ENCODE data around the gene CHFR.
"Not testable (repeated sequence)": the region's sequence is repeated elsewhere in the genome, so short reads cannot be mapped to it uniquely, and the experiment has no call there.

Gene CHFR

DNA sequence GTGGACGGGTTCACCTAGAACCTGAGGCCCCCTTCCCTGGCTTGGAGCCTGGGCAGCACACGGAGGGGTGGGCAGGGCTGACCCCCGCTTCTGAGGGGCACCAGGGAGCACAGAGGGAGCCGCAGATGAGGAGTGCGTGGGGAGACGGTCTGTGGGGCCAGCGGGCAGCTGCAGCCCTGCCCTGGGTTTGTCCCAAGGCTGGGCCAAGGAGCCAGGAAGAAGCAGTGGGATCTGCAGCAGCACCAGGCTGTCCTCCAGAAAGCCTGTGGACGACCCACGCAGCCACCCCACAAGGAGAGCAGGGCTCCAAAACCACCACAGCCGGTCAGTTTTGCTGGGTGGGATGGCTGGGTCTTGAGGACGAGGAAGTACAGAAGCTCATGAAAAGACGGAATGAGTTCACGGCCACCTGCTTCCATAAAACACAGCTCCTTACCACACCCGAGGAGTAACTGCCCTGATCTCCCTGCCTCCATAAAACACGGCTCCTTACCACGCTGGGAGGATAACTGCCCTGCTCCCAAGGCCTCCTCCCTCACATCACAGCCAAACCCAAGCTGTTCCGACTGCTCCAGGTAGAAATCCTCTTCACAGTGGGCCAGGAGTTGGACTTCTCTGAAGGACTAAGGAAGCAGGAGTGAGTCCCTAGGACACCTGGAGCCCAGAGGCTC, 48.9 kb downstream of the CHFR start:
- no peak for DNase-seq

DNA sequence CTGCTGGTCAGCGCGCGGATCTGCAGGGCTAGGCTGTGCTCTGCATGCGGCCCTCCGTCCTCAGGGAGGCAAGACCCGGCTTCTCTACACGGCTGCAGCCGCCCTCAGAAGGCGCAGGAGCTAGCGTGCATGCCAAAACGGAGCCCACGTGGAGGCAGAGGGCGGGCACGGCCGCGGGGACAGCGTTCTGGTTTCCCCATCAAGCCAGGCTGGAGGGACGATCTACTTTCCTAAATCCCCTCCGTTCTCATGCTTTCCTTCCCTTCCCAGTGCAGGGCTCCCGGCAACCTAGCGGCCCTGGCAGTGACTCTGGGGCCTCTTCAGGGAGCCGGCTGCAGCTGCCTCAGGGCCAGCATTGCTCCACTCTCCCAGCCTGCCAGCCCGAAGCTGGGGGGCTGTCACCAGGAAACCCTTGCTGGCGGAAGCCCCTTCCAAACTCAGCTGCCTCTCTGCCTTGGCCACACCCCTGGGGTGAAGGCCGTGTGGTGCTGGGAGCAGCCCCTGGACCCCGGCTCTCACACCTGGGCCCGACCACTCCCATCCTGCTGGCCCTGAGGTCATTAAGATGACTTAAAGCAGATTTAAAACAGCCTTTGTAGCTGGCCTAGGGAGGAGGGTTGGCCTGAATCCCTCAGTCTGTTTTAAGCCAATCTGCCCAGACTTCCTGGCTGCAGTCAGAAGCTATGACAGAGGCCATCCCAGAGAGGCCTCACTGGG, 49.6 kb downstream of the CHFR start:
- DNase-seq, result peak; percentile 80

DNA sequence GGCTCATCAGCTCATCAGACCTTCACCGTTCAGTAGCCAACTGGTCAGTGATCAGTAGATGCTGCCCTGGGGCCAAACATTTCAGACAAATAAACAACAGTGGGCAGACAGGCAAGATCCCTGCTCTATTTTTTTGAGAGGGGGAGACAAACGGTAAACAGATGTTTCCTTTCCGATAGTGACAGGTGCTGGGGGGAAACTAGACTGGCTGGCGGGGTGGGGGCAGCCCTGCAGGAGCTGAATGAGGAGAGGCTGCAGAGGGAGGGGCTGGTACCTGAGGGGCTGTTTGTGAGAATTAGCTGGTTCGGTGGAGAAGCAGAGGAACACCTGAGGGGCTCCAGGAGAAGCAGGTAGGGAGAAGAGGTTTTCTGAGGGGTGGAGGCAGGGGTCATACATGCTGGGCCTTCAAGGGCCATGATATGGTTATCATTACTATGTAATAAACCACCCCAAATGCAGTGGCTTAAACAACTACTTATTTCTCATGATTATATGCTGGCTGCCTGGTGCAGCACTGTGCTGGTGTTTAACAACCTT, 50.5 kb downstream of the CHFR start:
- no peak for DNase-seq

DNA sequence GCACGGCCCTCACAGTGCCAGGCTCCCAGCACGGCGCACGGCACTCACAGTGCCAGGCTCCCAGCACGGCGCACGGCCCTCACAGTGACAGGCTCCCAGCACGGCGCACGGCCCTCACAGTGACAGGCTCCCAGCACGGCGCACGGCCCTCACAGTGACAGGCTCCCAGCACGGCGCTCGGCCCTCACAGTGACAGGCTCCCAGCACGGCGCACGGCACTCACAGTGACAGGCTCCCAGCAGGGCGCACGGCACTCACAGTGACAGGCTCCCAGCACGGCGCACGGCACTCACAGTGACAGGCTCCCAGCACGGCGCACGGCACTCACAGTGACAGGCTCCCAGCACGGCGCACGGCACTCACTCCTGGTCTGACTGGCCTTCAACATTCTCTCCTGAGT, 51.2 kb downstream of the CHFR start:
- not testable (repeated sequence) for DNase-seq

DNA sequence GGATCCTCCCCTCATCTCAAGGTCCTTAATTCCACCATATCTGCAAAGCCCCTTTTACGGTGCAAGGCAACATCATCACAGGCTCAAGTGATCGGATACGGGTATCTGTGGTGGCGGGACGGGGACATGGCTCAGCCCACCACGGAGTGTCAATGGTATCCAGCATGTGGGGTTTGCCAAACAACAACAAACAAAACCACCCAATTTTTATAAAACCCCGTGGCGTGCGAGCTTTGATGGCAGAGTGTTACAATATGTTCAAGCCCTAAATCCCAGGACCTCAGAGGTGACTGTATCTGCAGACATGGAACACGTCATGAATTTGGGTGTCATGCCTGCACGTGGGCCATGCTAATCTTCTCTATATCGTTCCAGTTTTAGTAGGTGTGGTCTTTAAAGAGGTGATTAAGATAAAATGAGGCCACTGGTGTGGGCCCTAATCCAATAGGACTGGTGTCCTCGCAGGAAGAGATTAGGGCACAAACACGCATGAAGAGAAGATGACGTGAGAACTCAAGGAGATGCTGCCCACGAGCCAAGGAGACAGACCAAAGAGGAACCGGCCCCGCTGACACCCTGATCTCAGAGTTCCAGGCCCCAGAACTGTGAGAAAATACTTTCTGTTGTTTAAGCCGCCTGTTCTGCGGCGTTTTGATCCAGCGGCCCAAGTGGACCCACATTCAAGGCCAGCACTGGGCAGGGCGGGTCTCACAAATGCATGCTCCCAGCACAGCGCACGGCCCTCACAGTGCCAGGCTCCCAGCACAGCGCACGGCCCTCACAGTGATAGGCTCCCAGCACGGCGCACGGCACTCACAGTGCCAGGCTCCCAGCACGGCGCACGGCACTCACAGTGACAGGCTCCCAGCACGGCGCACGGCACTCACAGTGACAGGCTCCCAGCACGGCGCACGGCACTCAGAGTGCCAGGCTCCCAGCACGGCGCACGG, 52.1 kb downstream of the CHFR start:
- no peak for DNase-seq

DNA sequence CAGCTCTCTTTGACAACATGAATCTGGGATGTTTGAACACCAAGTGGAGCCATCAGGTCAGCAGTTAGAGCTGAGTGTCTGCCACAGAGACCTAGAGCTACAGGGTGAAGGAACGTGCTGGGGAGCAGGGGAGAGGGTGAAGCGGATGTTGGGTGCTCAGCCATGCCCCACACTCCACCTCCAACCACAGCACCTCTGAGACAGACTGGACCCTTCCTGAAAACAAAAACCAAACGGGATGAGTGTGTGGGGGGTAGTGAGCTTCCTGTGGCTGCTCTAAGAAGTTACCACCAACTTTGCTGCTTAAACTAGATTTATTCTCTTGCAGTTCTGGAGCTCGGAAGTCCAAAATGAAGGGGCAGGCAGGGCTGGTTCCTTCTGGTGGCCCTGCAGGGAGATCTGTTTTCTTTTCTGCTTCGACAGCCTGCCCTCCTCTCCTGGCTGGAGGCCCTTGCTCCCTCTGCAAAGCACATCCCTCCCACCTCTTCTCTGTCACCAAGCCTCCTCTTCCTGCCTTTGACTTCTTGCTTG, 53.2 kb downstream of the CHFR start:
- no peak for DNase-seq

DNA sequence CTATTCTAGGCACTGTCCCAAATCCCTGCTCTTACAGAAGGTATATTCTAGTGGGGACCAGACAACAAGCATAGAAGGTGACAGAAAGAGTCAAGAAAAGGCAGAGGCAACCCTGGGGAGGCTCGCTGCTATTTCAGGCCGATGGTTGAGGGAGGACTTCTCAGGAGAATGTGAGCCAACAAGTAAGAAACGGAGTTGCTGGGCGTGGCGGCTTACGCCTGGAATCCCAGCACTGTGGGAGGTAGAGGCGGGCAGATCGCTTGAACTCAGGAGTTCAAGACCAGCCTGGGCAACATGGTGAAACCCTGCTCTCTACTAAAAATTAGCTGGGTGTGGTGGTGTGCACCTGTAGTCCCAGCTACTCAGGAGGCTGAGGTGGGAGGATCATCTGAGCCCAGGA, 54.1 kb downstream of the CHFR start:
- no peak for DNase-seq

DNA sequence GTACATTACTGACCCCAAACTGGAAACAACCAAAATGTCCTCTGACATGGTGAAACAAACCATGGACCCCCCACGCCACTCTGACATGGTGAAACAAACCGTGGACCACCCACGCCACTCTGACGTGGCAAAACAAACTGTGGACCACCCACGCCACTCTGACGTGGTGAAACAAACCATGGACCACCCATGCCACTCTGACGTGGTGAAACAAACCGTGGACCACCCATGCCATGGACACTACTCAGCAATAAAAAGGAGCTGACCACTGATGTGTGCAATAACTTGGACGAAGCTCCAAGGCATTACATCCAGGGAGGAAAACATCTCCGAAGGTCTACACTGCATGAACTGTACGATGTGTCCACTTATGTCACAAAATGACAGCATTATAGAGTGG, 55.6 kb downstream of the CHFR start:
- no peak for DNase-seq

DNA sequence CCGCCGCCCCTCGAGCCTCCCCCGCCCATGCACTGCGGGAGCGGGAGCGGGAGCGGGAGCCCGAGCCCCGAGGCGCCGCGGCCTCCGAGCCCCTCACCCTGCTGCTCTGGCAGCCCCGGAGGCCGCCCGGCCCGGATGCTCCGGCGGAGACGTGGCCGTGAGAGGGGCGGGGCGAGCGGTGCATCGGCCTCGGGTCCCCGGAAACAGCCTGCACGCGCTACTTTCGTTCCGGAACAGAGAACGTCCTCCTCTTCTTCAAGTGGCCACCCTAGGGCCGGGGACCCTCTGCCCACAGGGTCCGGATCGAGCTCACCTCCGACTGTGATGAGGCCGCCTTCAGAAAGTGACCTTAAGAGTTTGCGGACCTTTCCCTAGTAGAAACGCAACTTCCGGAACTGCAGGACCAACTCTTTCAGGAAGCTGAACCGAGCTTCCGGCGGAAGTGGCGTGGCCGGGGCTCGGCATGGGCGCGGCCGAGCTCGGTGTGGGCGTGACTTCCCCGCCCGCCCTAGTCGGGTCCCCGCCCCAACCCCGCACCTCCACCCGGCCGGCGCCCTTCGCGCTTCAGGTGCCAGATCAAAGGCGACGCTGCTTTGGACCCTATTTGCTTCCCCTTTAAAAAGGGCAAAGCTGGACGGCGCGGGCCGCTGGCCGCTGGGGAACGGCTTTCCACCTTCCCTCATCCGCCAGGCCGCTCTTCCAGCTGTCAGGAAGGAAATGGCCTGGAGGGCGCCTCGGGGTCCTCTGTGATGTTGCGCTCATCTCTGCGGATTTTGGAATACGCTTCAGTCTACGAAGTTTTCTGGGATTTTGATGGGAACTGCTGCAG, 58.5 kb downstream of the CHFR start, which contains the start of gene GOLGA3:
GOLGA3 (minus strand) TSS at position 164 of the 829 bp plus-strand sequence. CDS start 6,741 bp downstream, outside the sequence.
- DNase-seq, result peak; percentile 95

DNA sequence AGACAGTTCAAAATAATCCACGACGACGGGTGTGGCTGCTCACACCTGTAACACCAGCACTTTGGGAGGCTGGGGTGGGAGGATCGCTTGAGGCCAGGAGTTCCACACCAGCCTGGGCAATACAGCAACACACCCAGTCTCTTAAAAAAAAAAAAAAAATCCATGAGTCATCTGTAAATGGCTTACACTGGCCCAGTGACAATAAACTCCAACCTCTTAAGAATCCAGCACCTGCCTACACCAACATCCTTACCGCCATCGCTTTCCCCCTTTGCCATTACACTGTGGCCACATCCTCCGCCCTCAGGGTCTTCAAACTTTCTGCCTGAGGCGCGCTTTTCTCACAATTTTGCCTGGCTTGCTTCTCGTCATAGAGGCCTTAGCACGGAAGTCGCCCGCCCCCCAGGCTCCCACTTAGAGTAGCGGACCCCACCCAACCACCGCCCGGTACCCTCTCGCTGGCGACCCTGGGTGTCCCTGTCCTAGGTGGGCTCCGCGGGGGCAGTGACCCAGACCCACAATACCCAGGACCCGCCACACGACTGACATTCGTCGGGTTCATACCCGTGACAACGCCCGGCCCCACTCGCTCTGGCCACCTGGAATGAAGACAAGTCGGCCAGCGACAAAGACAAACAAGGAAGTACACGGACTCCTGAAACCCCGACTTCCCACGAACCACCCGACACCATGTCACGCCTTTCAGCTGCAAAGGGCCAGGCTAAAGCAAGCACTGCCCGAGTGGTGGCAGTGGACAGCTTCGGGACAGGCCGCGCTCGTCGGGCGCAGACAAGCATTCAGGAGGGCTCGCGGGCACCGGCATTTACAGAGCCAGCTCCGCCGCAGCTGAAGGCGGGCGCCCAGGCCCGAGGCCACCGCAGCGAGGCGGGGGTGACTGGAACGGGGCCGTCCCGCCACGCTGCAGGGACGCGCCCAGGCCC, 59.4 kb downstream of the CHFR start:
- DNase-seq, result peak; percentile 34

DNA sequence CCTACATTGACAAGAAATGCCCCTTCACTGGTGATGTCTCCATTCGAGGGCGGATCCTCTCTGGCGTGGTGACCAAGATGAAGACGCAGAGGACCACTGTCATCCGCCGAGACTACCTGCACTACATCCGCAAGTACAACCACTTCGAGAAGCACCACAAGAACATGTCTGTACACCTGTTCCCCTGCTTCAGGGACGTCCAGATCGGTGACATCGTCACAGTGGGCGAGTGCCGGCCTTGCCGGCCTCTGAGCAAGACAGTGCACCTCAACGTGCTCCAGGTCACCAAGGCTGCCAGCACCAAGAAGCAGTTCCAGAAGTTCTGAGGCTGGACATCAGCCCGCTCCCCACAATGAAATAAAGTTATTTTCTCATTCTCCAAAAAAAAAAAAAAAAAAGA, 61.5 kb downstream of the CHFR start:
- no peak for DNase-seq

DNA sequence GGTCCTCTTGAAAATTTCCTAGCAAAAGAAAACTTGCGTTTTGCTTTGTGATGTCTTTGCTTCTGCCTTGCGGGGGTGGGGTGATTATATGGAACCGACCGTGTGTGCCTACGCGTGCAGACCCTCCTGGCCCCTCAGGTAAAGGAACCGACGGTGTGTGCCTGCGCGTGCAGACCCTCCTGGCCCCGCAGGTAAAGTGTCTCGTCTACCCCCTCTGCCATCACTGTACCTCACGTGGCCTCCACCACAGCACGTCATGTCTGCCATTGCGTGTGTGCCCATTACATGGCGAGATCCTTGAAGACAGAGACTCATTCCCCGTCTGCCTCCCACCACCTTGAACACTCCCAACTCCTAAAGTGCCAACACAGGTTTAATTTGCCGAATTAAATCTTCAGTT, 62.3 kb downstream of the CHFR start:
- DNase-seq, result no peak

DNA sequence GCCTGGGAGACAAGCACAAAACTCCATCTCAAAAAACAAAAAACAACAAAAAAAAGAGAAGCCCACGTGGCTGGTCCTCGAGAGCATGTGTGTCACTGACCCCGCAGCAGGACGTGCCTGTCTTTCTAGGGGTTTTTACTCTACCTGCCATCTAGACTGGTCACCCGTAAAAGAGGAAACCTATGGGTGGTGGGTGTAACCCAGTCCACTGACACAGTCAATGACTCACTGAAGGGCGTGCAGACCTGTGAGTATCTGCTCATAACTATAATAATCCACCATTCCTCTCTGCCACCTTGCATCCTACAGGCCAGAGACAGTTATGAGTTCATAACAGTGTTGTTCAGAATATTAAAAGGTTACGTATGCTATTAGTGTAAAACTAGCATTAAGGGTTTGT, 63.4 kb downstream of the CHFR start:
- no peak for DNase-seq

DNA sequence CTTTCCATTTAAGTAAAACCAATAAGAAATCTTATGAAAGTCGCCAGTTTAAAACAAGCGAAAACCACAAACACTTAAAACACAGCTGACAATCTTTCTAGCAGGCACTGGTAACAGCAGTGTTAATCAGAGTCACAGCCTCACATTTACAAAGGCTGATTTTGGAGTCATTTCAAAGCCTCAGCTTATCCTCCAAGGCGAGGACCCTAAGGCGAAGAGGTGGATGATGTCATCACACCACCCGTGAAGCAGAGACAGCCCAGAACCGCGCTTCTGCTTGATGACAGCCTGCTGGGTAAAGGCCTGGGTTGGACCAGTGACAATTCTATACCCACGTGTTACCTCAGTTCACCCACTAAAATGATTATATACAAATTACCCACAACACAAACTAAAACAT, 68.8 kb downstream of the CHFR start:
- DNase-seq, result no peak

DNA sequence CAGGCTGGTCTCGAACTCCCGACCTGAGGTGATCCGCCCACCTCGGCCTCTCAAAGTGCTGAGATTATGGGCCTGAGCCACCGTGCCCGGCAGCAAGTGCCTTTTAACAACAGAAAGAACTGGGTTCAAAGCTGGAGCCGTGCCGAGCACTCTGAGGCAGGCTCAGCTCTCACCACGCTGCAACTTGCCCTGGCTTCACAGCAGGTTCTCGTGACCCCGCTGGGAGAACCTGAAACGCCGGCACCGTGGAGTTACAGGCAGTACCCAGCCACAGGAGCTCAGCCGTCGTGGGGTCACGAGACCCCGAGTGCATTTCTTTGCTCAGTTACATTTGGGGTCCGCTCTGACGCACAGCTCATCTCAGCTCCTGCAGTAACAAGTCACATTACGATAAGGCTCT, 73.2 kb downstream of the CHFR start:
- DNase-seq, result no peak

DNA sequence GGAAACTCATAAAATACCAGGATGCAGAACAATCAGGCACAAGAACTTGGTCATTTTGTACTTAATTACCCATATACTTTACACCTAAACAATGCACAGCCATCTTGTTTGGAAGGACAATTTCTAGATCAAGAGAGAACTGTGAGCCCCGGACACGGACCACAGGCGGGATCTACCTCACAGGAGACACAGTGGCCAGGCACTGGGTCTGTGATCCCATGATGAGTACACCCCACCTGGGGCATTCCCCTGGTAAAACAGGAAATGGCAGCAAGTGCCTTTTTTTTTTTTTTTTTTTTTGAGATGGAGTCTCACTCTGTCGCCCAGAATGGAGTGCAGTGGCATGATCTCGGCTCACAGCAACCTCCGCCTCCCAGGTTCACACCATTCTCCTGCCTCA, 74.0 kb downstream of the CHFR start:
- DNase-seq, result no peak

DNA sequence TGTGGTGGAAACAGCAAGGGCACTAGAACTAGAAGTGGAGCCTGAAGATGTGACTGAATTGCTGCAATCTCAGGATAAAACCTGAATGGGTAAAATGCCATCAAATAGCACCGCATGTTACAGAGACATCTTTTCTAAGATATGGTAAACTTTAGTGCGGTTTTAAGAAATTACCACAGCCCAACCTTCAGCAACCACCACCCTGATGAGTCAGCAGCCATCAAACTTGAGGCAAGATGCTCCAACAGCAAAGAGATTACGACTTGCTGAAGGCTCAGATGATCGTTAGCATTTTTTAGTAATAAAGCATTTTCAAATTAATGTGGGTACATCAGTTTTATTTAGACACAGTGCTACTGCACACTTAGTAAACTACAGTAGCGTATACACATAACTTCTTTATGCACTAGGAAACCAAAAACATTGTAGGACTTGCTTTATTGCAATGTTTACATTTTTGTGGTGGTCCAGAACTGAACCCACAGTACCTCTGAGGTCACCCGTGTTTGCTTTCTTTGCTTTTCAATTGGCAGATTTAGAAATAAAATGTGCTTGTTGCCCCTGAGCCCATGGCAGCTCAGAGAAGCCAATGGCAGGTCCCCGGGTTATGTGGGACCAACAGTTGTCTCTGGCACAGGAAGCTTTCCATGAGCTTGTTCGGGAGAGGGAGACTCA, 74.6 kb downstream of the CHFR start:
- DNase-seq, result no peak

DNA sequence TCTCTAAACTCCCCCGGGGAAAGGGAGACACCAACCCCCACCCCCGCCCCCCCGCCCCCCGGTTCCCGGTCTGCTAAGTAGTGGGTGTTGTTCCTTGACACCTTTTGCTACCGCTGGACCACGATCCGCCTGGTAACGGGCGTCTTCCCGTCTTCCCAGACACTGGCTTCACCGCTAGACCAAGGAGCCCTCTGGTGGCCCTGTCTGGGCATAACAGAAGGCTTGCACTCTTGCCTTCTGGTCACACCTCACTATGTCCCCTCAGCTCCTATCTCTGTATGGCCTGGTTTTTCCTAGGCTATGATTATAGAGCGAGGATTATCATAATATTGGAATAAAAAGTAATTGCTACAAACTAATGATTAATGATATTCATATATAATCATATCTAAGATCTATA, 78.0 kb downstream of the CHFR start:
- DNase-seq, result not testable (repeated sequence)

DNA sequence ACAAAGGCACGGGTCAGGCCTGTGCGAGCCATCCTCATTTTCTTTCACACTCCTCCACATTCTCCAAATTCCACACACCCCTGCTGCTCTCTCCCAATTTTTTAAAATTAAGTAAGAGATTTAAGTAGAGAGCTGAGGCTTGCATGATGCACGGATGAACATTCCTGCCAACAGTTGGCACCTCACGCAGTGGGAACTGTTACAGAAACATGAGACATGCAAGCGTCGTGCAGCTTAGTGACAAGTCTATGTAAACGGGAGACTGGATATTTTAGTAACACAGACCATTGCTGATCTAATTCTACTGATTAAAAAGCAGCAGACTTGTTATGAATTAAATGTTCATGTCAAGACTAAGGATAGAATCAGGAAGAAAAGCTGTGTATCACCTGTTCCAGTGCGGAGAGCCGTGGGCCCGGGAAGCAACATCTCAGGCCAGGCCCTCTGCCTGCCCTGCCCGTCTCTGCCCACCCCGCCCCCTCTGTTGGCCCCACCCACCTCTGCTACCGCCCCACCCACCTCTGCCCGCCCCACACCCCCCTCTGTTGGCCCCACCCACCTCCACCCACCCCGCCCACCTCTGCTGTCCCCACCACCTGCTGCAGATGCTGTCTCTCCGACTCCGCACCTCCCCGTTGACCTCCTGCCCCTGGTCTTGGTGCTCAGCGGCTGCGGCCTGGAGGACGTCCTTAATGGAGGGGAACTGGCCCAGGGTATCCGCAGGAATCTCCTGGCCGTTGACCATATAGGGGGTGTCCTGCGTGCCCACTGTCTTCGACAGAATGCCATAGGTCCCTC, 79.9 kb downstream of the CHFR start:
- DNase-seq, result no peak
